Nephron (organoid): ENCODE measurements around the gene COL6A3.

ENCODE experiments used
- H3K27ac Mint-ChIP-seq, 3 experiments: 2 replicates each; pipeline ENCODE4 v1.8.0; 2020; ENCODE audit warnings: mixed read lengths in 3 of 3, mild to moderate bottlenecking in 2 of 3, moderate library complexity in 1 of 3
- H3K27me3 Mint-ChIP-seq: 2 replicates; pipeline ENCODE4 v1.8.0; 2021; ENCODE audit warnings: low read depth, mild to moderate bottlenecking, moderate library complexity, mixed read lengths
- H3K36me3 Mint-ChIP-seq: 2 replicates; pipeline ENCODE4 v1.8.0; 2020; ENCODE audit warnings: low read depth, mixed read lengths
- H3K4me1 Mint-ChIP-seq: 2 replicates; pipeline ENCODE4 v1.8.0; 2020; ENCODE audit warnings: mixed read lengths
- H3K4me3 Mint-ChIP-seq, 3 experiments: 2 replicates each; pipeline ENCODE4 v1.8.0; 2020; ENCODE audit warnings: mild to moderate bottlenecking in 3 of 3, mixed read lengths in 3 of 3, moderate library complexity in 2 of 3
- H3K9me3 Mint-ChIP-seq: 2 replicates; pipeline ENCODE4 v1.8.0; 2020; ENCODE audit warnings: mixed read lengths
- CTCF ChIP-seq, 3 experiments: fragments of 200-600 bp; sonication (generic); IDR thresholded peaks; one replicate each; pipeline ENCODE4 v1.5.0; 2021; ENCODE audit warnings: antibody characterized with exemption in 3 of 3; ENCODE audit not compliant: unreplicated experiment in 3 of 3

Gene COL6A3

DNA sequence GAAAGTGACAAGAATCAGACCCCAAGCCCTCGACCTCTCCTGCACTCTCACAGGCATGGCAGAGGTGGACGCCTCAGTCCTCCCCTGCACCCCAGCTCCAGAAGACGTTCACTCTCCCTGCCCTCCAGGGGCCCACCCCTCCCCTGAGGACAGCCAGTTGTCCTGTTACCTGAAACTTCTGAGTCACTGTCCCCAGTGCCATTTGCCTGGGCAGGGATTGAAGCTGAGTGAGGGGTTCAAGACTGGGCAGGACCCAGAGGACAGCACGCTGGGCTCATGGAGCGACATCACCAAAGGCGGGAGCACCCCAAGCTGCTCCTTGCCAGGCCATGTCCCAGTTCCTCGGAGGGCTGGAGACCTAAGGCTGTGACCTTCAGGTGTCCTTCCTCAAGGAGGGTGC, 34.2 kb upstream of the COL6A3 start:
- Mint-ChIP-seq H3K27ac (peak overlapping the region; percentile 85 to 97 (median 96)), H3K9me3 (no peaks in the 10 kb centered on the region), H3K4me3 (no peak overlapping the region), H3K36me3 (no peaks in the 10 kb centered on the region), H3K4me1 (peaks cover 69% of the 10 kb centered on the region), H3K27me3 (peaks cover 4% of the 10 kb centered on the region)
- TF ChIP-seq CTCF (IDR thresholded peaks at IDR 0.05; ENCODE audit: unreplicated experiment in 3 of 3): no peak

- no peak for TF ChIP-seq CTCF (IDR thresholded peaks at IDR 0.05; ENCODE audit: unreplicated experiment in 3 of 3)
- H3K9me3 Mint-ChIP-seq: no peaks in the 10 kb centered on the region
- H3K4me1 Mint-ChIP-seq: peaks cover 70% of the 10 kb centered on the region
- peak overlapping the region; percentile 32 to 85 (median 67) for H3K27ac Mint-ChIP-seq
- no peaks in the 10 kb centered on the region for H3K36me3 Mint-ChIP-seq
- no peak overlapping the region for H3K4me3 Mint-ChIP-seq
- H3K27me3 Mint-ChIP-seq: peaks cover 4% of the 10 kb centered on the region
Observed at GRCh38 chr2:237447496-237447895, 33.5 kb upstream of the COL6A3 start.

DNA sequence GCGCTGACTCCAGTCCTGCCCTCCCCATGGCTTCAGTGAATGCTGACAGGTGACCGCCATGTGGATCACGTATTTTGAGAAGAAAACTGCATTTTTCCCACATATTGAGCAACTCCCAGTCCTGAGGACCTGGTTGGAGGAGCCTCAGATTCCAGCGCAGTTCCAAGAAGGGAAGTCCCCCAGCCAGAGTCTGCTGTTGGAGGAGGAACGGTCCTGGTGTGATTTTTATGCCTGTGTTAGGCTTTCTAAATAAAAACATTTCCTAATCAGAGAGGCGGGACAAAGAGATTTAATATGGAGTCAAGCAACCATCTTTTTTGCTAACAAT, 32.3 kb upstream of the COL6A3 start:
- Mint-ChIP-seq H3K4me3 (no peak overlapping the region), H3K27ac (peak overlapping the region; percentile 60 to 96 (median 85)), H3K4me1 (peaks cover 68% of the 10 kb centered on the region), H3K9me3 (no peaks in the 10 kb centered on the region), H3K36me3 (no peaks in the 10 kb centered on the region), H3K27me3 (peaks cover 4% of the 10 kb centered on the region)
- TF ChIP-seq CTCF (IDR thresholded peaks at IDR 0.05; ENCODE audit: unreplicated experiment in 3 of 3): no peak

DNA sequence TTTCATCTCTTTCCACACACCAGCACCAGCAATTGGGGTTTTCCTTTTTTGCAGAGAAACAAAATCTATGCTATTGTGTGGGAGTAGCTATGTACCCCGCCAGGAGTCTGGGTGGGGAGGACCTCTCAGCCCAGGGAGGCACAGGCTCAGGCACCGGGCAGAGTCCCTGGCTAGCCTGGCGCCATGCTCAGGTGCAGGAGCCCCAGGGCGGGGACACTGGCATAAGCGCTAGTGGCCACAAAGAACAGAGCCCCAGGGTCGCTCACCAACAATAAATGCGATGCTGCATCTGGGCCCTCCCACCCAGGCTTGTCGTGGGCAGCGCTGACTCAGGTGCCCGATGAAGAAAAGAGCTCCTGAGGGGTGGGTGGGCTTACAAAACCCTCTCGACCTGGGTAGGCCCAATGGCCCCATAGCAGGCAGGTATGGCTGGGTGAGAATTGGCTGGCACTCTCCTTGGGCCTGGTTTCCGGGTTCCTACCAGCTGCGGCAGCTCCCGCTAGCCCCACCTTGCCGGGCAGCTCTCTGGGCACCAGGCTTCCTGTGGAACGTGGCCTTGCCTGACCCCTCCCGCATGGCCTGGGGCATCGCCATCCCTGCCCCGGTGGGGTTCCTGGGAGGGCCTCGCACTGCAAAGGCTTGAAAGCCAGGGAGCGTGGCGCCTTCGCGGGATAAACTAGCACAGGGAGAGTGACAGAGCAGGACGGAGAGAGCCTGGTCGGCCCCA, 31.8 kb upstream of the COL6A3 start:
- TF ChIP-seq CTCF (IDR thresholded peaks at IDR 0.05; ENCODE audit: unreplicated experiment in 3 of 3): no peak
- no peaks in the 10 kb centered on the region for H3K9me3 Mint-ChIP-seq
- H3K27me3 Mint-ChIP-seq: peaks cover 4% of the 10 kb centered on the region
- peak overlapping the region; percentile 68 to 97 (median 86) for H3K27ac Mint-ChIP-seq
- peaks cover 68% of the 10 kb centered on the region for H3K4me1 Mint-ChIP-seq
- H3K36me3 Mint-ChIP-seq: no peaks in the 10 kb centered on the region
- H3K4me3 Mint-ChIP-seq: no peak overlapping the region

DNA sequence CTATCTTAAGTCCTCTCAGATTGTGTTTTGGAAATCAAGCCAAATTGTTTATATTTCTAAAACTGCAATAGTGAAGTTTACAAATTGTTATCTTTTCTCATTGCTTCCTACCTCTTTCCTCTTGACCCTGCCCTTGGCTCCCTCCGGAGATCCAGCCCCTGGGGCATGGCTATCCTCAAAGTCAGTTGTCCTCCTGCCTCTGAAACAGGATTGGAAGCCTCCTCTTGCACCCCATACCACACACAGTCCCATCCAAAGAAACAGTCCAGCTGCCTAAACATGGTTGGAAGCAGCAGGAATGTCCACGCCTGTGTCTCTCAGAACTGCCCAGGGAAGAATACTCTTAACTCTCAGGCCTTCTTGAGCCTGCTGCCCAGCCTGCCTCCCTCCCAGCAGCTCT, 30.1 kb upstream of the COL6A3 start:
- peaks cover 66% of the 10 kb centered on the region for H3K4me1 Mint-ChIP-seq
- peaks cover 3% of the 10 kb centered on the region for H3K9me3 Mint-ChIP-seq
- no peak for TF ChIP-seq CTCF (IDR thresholded peaks at IDR 0.05; ENCODE audit: unreplicated experiment in 3 of 3)
- H3K4me3 Mint-ChIP-seq: peak overlapping the region in 1 of 3 experiments; percentile 21
- H3K36me3 Mint-ChIP-seq: no peaks in the 10 kb centered on the region
- H3K27ac Mint-ChIP-seq: peak overlapping the region; percentile 93 to 97 (median 96)
- H3K27me3 Mint-ChIP-seq: peaks cover under 1% of the 10 kb centered on the region
